Erythroblast (primary cell): ENCODE results near the gene GCSAML.

ENCODE experiments used
- GATA1 ChIP-seq: IDR thresholded peaks from 2 replicates; pipeline ENCODE4 v1.6.1; 2011; ENCODE audit warnings: low read depth, mild to moderate bottlenecking, control low read depth, low read length, moderate library complexity
- POLR2A ChIP-seq: IDR thresholded peaks from 2 replicates; pipeline ENCODE4 v1.6.1; 2011; ENCODE audit warnings: mild to moderate bottlenecking, low read length

- no peak for TF ChIP-seq POLR2A
- no peak for TF ChIP-seq GATA1
Observed at GRCh38 chr1:247578946-247579460, 30.1 kb downstream of the GCSAML start.
